NB4 (cell line): ENCODE data around the gene SEMA3F.

ENCODE experiments used
- CTCF ChIP-seq: IDR thresholded peaks from one replicate; pipeline ENCODE4 v1.5.1; 2012; ENCODE audit warnings: low read depth, low read length
- MYC ChIP-seq: IDR thresholded peaks from 2 replicates; pipeline ENCODE4 v1.6.1; 2011; ENCODE audit warnings: low read depth, low read length
- POLR2A ChIP-seq: IDR thresholded peaks from 2 replicates; pipeline ENCODE4 v1.6.1; 2011; ENCODE audit warnings: mild to moderate bottlenecking; ENCODE audit not compliant: insufficient read length; ENCODE audit errors: extremely low read depth
- TF ChIP-seq, protein P1 (sequence below): IDR thresholded peaks from 2 replicates; pipeline ENCODE4 v1.6.1; 2011; ENCODE audit warnings: low read depth, low read length

DNA sequence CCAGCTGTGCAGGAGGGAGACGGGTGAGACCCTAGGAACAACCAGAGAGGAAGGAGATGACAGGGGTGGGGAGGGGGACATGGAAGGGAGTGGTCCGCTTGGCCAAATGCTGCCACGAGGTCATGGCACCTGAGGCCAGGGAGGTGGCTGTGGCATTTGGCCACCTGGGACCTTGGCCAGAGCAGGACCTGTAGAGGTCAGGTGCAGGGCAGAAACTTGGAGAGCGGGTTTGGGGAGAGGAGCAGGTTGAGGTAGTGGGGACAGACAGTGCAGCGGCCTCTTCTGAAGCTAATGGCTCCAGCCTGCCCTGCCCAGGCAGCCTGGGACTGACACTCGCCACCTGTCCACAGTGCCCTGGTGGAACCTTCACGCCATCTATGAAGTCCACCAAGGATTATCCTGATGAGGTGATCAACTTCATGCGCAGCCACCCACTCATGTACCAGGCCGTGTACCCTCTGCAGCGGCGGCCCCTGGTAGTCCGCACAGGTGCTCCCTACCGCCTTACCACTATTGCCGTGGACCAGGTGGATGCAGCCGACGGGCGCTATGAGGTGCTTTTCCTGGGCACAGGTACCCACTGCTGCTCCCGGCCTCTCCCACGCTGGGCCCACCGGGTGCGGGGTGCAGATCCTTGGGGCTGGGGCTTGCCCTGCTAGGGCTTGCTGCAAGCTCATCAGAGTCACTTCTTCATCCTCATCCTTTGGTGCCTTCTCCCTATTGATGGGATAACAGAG is 29.3 kb downstream of the SEMA3F start:
- no peak for TF ChIP-seq CTCF
- no peak for TF ChIP-seq MYC
- no peak for TF ChIP-seq POLR2A
- TF ChIP-seq, protein P1, sequence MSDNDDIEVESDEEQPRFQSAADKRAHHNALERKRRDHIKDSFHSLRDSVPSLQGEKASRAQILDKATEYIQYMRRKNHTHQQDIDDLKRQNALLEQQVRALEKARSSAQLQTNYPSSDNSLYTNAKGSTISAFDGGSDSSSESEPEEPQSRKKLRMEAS = no peak
